GM15510 (cell line): Measurements from ENCODE around the gene NMUR1.

ENCODE experiments used
- POLR2A ChIP-seq: IDR thresholded peaks from 3 replicates; pipeline ENCODE4 v1.6.1; 2011; ENCODE audit warnings: borderline replicate concordance; ENCODE audit not compliant: insufficient read length; ENCODE audit errors: extremely low read depth

The NMUR1 gene

DNA sequence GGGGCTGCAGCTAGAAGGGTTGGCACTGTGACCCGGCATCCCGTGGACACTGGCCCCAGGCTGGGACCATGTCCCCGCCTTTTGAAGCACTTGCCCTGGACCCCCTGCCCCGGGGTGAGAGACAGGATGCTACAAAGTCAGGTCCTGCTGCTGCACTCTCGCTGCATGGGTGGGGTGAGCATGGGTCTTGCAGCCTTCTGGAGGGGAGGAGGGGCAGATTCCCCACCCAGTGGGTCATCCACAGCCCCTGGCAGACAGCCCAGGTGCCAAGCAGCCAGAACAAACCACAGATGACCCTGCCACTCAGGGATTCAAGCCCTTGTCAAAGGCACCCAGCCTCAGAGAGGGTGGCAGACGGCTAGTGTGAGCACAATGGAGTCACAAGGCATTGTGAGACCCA is 5.7 kb upstream of the NMUR1 start:
- no peak for TF ChIP-seq POLR2A

DNA sequence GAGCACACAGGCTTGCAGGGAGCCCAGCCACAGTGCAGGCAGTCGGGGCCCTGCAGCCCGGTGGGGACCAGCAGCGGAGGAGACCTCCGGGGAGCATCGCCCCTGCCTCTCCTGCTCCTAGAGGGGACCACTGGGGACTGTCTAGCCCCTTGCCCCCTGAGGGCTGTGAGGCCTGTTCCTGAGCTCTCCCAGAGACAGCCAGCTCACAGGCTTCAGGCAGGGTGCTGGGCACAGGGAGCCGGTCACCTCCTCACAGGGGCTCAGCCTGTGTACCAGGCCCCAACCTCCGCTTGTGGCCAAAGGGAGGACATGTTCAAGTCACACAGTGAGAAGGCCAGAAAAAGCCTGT is 3.5 kb upstream of the NMUR1 start:
- no peak for TF ChIP-seq POLR2A

- TF ChIP-seq POLR2A: no peak
Observed at GRCh38 chr2:231533086-231533776, 3.0 kb upstream of the NMUR1 start.

GRCh38 chr2:231532756-231533035 is 2.5 kb upstream of the NMUR1 start:
- TF ChIP-seq POLR2A: no peak

GRCh38 chr2:231531883-231532755 is 1.9 kb upstream of the NMUR1 start:
- no peak for TF ChIP-seq POLR2A

- no peak for TF ChIP-seq POLR2A
Observed at GRCh38 chr2:231531466-231531865, 1.2 kb upstream of the NMUR1 start.

DNA sequence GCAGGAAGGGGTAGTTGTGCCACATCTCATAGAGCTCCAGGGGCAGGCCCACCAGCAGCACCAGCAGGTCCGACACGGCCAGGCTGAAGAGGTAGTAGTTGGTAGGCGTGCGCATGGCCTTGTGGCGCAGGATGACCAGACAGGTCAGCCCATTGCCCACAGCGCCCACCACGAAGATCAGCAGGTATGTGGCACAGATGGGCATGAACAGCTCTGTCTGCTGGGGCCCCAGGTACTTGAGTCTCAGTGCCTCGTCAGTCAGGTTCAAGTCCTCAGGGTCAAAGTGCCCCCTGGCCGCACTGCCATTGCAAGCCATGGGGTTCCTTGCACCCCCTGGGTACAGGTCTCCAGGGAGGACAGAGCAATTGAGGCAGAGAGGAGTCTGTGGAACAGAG is 1.6 kb downstream of the NMUR1 start:
- TF ChIP-seq POLR2A: no peak

DNA sequence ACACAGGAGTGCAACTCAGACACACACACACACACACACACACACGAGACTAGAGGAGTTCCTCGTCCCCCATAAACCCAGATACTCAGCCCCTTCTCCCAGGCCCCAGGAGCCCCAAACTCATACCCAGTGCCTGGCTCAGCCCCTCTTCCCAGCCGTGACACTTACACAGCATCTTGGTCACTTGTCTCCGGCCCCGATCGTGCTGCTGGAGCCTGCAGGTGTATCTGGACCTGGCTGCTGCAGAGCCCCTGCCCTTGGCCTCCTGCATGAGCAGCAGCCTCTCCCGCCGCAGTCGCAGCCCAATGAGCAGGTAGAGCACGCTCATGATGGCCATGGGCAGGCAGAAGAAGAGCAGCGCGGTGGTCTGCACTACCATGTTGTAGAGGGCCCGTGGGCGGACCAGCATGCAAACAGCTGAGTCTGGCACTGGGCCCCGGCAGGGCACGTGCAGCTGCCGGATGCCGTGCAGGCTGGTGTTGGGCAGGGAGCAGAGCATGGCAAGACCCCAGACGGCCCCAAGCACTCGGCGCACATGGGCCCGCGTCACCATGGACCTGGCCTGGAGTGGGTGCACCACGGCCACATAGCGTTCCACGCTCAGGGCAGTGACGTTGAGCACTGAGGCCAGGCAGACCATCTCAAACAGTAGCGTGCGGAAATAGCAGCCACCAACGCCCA is 2.1 kb downstream of the NMUR1 start:
- TF ChIP-seq POLR2A: no peak

- TF ChIP-seq POLR2A: no peak
Observed at GRCh38 chr2:231527091-231527395, 3.2 kb downstream of the NMUR1 start.

GRCh38 chr2:231526341-231527090 is 3.7 kb downstream of the NMUR1 start:
- TF ChIP-seq POLR2A: no peak

DNA sequence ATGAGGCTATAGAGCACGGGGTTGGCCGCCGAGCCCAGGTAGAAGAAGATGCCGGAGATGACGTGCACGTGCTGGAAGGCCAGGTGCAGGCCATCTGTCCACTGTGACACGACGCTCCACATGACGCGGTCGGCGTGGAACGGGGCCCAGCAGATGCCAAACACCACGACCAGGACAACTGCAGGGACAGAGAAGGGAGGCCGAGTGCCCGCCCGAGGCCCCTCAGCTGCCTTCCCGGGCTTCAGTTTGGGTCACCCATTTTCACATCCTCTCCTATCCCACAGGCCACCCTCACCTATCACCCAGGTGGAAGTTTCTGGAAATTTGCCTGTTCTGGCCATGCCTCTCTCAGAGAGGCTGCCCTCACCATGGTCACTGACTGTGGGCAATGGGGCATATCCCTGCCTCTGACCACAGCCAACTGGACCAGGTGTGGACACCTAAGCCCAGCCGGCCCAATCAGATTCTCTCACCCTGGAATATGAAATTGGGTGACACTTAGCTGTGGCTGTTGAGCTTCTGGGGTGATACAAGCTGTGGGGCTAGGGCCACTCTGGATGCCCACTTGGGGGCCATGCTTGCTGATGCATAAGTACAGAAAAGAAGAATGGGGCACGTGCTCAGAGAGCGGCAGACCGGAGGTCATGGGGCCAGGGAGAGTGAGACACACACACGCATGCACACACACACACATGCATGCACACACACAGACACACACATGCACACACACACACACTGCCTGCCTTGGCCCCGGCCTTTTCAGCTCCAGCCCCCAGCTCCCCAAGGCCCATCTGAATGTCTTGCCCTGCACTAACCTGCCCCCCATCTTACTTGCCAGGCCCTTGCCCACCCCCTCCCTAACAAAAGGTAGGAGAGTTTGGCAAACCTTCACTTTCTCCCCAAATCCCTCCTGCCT is 4.7 kb downstream of the NMUR1 start:
- TF ChIP-seq POLR2A: no peak

DNA sequence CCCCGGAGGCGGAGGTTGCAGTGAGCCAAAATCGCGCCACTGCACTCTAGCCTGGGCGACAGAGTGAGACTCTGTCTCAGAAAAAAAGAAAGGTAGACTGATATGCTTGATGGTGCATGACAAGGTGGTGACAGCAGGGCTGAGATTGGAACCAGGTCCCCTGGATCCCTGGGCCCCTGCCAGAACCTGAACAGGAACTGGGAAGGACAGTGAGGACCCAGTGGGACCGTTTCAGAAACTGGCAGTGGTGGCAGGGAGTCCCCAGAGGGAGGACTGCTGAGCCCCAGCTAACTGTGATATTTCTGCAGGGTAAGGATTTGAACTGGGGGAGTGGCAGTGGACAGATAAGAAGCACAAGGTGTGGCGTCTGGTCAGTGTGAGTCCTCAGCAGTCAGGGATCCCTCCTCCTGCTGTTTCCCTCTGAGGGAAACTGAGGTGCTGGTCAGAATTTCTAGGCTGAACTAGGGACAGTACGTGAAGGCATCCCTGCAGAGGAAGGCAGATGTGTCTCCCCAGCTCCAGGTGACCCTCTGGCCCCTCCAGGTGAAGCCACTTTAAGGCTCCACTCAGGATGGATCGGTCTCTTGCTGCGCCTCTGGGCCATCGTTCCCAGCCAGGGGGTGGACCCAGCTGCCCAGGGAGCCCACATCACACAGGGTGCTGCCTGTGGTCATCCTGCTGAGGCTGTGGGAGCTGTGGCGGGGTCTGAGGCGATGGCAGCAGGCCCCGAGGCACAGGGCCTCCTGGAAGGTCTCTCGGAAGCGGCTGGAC is 5.6 kb downstream of the NMUR1 start:
- no peak for TF ChIP-seq POLR2A

DNA sequence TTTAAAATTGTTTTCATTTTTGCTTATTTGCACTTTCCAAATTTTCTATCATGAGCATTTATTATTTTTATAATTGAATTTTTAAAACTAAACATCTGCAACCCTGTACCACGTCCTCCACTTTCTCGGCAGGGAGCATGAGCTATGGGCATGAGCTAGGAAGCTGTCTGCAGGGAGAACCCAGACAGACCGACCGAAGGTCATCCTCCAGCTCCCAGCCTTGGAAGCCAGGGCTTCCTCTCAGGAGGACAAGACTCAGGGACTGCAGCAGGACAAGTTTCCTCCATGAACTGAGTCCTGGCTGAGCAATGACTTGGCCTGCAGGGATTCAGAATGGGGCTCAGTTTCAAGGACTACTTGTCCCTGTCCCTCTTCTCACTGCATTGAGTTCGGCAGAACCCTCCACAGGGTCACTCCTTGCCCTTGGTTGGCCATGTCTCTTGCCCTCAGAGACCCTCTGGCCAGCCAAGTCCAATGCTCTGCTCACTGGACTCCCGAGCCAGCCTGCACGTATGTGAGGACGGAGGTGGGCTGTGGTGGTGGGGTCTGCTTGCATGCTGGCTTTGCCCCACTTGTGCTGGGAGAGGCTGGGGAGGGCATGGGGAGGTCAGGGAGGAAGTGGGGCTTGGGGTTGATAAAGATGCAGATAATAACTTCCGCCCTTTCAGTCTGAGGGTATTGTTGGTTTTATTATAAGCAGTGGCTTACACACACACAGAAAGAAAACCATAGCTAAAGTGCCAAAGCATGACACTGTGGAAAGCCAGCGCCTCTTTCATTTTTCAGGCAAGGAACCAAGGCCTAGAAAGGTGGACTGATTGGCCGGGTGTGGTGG is 6.6 kb downstream of the NMUR1 start:
- TF ChIP-seq POLR2A: no peak

GRCh38 chr2:231522418-231523180 is 7.6 kb downstream of the NMUR1 start:
- TF ChIP-seq POLR2A: no peak
